Parathyroid adenoma (tissue), 2 donors: ENCODE data around the gene CCDC85A.

Experiments used
- H2AFZ ChIP-seq: fragments of 300-600 bp; sonication (generic); one replicate; pipeline ENCODE4 v1.7.0; 2017; ENCODE audit warnings: antibody characterized with exemption, mild to moderate bottlenecking
- H3K27ac ChIP-seq: fragments of 300-600 bp; sonication (generic); one replicate; pipeline ENCODE4 v1.7.0; 2017
- H3K27me3 ChIP-seq: fragments of 300-600 bp; sonication (generic); one replicate; pipeline ENCODE4 v1.7.0; 2017; ENCODE audit warnings: low read length; ENCODE audit not compliant: control insufficient read depth, insufficient read depth
- H3K36me3 ChIP-seq: fragments of 300-600 bp; sonication (generic); one replicate; pipeline ENCODE4 v1.7.0; 2017; ENCODE audit warnings: low read length; ENCODE audit not compliant: control insufficient read depth, insufficient read depth
- H3K4me1 ChIP-seq: fragments of 300-600 bp; sonication (generic); one replicate; pipeline ENCODE4 v1.7.0; 2017; ENCODE audit warnings: control low read depth
- H3K4me2 ChIP-seq: fragments of 300-600 bp; sonication (generic); one replicate; pipeline ENCODE4 v1.7.0; 2017; ENCODE audit warnings: low read length
- H3K4me3 ChIP-seq: fragments of 300-600 bp; sonication (generic); one replicate; pipeline ENCODE4 v1.7.0; 2017; ENCODE audit warnings: low read depth, low read length
- H3K79me2 ChIP-seq: fragments of 300-600 bp; sonication (generic); one replicate; pipeline ENCODE4 v1.7.0; 2017; ENCODE audit warnings: control low read depth
- H3K9ac ChIP-seq: fragments of 300-600 bp; sonication (generic); one replicate; pipeline ENCODE4 v1.7.0; 2017; ENCODE audit warnings: mild to moderate bottlenecking
- H3K9me3 ChIP-seq: fragments of 300-600 bp; sonication (generic); one replicate; pipeline ENCODE4 v1.7.0; 2017; ENCODE audit warnings: low read length; ENCODE audit not compliant: control insufficient read depth
- CTCF ChIP-seq: fragments of 300-600 bp; sonication (generic); IDR thresholded peaks from one replicate; pipeline ENCODE4 v1.7.0; 2017; ENCODE audit warnings: antibody characterized with exemption, mild to moderate bottlenecking
- donor health status: primary hyperparathyroidism.

The CCDC85A gene

GRCh38 chr2:56347881-56348280 is 164.1 kb downstream of the CCDC85A start:
- Histone ChIP-seq H3K4me1 (no peaks in the 10 kb centered on the region), H3K4me2 (no peak overlapping the region), H3K79me2 (no peaks in the 10 kb centered on the region), H3K9me3 (no peaks in the 10 kb centered on the region), H3K4me3 (no peak overlapping the region), H3K36me3 (no peaks in the 10 kb centered on the region), H2AFZ (no peak overlapping the region), H3K27ac (no peak overlapping the region), H3K27me3 (no peaks in the 10 kb centered on the region), H3K9ac (no peak overlapping the region)
- TF ChIP-seq CTCF, result no peak

DNA sequence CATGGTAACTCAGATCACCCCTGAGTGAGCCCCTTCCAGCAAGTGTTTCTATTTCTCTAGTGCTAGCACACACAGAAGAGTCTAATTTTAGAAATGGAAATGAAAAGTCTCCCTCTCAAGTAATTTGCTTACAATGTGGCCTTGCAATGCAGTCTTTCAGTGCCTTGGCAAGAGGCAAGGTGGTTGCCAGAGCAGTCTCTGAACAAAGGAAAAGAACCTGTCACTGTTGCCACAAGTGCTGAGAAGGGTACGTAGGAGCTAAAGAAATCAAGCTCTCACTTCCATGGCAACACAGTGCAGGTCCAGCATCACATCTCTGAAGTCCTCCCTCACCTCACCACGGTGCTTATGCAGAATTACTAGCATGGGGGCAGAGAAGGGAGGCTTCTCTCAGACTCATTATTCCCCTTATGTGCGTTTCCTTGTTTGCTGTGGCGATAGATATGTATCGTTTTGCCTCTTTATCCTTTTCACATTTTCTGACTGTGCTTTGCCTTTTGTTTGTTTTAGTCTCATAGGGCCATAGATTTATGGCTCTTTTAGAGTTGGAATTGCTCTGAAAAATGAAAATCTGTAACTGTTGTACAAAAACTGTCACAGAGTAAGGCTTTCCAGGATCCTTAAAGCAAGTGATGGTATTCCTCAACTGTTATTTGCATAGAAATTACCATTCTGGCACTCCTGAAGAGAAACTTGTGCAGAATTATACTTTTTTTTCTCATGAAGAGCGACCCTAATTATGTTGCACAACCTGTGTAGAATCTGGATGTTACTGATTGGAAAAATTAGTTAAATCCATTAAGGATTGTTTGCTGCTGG is 164.8 kb downstream of the CCDC85A start:
- no peak overlapping the region for H3K4me2 ChIP-seq
- H3K79me2 ChIP-seq, result no peaks in the 10 kb centered on the region
- H3K27me3 ChIP-seq, result no peaks in the 10 kb centered on the region
- no peaks in the 10 kb centered on the region for H3K36me3 ChIP-seq
- H3K27ac ChIP-seq, result no peak overlapping the region
- no peaks in the 10 kb centered on the region for H3K9me3 ChIP-seq
- H3K4me1 ChIP-seq, result no peaks in the 10 kb centered on the region
- H3K9ac ChIP-seq, result no peak overlapping the region
- no peak for TF ChIP-seq CTCF
- H3K4me3 ChIP-seq, result no peak overlapping the region
- H2AFZ ChIP-seq, result no peak overlapping the region

- H3K27ac ChIP-seq, result no peak overlapping the region
- H3K4me2 ChIP-seq, result no peak overlapping the region
- no peaks in the 10 kb centered on the region for H3K9me3 ChIP-seq
- no peaks in the 10 kb centered on the region for H3K27me3 ChIP-seq
- H3K36me3 ChIP-seq, result no peaks in the 10 kb centered on the region
- H2AFZ ChIP-seq, result no peak overlapping the region
- H3K4me3 ChIP-seq, result no peak overlapping the region
- no peaks in the 10 kb centered on the region for H3K4me1 ChIP-seq
- H3K9ac ChIP-seq, result no peak overlapping the region
- no peaks in the 10 kb centered on the region for H3K79me2 ChIP-seq
- no peak for TF ChIP-seq CTCF
Observed at GRCh38 chr2:56357655-56358295, 174.0 kb downstream of the CCDC85A start.

- no peak for TF ChIP-seq CTCF
- Histone ChIP-seq H3K9ac (no peak overlapping the region), H3K4me2 (no peak overlapping the region), H3K27me3 (no peaks in the 10 kb centered on the region), H3K4me3 (no peak overlapping the region), H2AFZ (no peak overlapping the region), H3K79me2 (no peaks in the 10 kb centered on the region), H3K27ac (no peak overlapping the region), H3K9me3 (no peaks in the 10 kb centered on the region), H3K36me3 (no peaks in the 10 kb centered on the region), H3K4me1 (no peaks in the 10 kb centered on the region)
Observed at GRCh38 chr2:56361844-56362243, 178.1 kb downstream of the CCDC85A start.
